ENCODE results near the gene FAM200C.

The FAM200C gene

GRCh38 chr5:160419458-160420330 lies 19.8 kb upstream of the FAM200C start:
- DNase-seq: no peak

- DNase-seq: peak; percentile 71
These were observed 19.0 kb upstream of the FAM200C start, which contains the start of gene SLU7 for GRCh38 chr5:160418561-160419457. TSS of gene SLU7 (minus strand) at chr5:160419081. CDS start at chr5:160415294, 3,787 bp downstream.

- DNase-seq: no peak
These were observed 1.0 kb downstream of the FAM200C start for GRCh38 chr5:160398806-160399205.

- no peak for DNase-seq
These were observed 2.4 kb downstream of the FAM200C start for GRCh38 chr5:160397492-160397891.

- no peak for DNase-seq
These were observed 4.7 kb downstream of the FAM200C start for GRCh38 chr5:160395111-160395510.

- DNase-seq: no peak
These were observed 8.8 kb downstream of the FAM200C start for GRCh38 chr5:160390787-160391696.

- DNase-seq: no peak
These were observed 12.4 kb downstream of the FAM200C start for GRCh38 chr5:160387445-160387844.

GRCh38 chr5:160385496-160385895 lies 14.4 kb downstream of the FAM200C start:
- DNase-seq: no peak

- DNase-seq: no peak
These were observed 15.2 kb downstream of the FAM200C start for GRCh38 chr5:160384681-160385080.

GRCh38 chr5:160382346-160382745 lies 17.5 kb downstream of the FAM200C start:
- no peak for DNase-seq

- DNase-seq: no peak
These were observed 19.8 kb downstream of the FAM200C start for GRCh38 chr5:160380041-160380440.

- DNase-seq: no peak
These were observed 20.3 kb downstream of the FAM200C start for GRCh38 chr5:160379511-160379910.

- DNase-seq: no peak
These were observed 21.5 kb downstream of the FAM200C start for GRCh38 chr5:160378330-160378729.

GRCh38 chr5:160377651-160378050 lies 22.2 kb downstream of the FAM200C start:
- DNase-seq: no peak

GRCh38 chr5:160376416-160376815 lies 23.4 kb downstream of the FAM200C start:
- no peak for DNase-seq

- no peak for DNase-seq
These were observed 24.2 kb downstream of the FAM200C start for GRCh38 chr5:160375701-160376100.

GRCh38 chr5:160375166-160375565 lies 24.7 kb downstream of the FAM200C start:
- DNase-seq: no peak

GRCh38 chr5:160371294-160371693 lies 28.6 kb downstream of the FAM200C start:
- no peak for DNase-seq

- no peak for DNase-seq
These were observed 29.2 kb downstream of the FAM200C start for GRCh38 chr5:160370713-160371034.

- no peak for DNase-seq
These were observed 29.7 kb downstream of the FAM200C start, which contains the start of gene C1QTNF2 for GRCh38 chr5:160369990-160370712. TSS of gene C1QTNF2 (minus strand) at chr5:160370626. CDS start at chr5:160355011, 15,615 bp downstream.

- DNase-seq: no peak
These were observed 32.0 kb downstream of the FAM200C start for GRCh38 chr5:160367885-160368284.

- DNase-seq: no peak
These were observed 32.6 kb downstream of the FAM200C start for GRCh38 chr5:160367261-160367660.
